Spleen (tissue), 7 donors: Measurements from ENCODE around the gene RET.

Source experiments
- POLR2AphosphoS5 ChIP-seq, 3 donors: sonication (generic); formaldehyde crosslinking; IDR thresholded peaks; one replicate each; pipeline ENCODE4 v1.5.1; 2017; ENCODE audit warnings: antibody characterized with exemption in 3 of 3
- TF ChIP-seq, protein P1 (sequence below), 11 experiments: fragments of 200-600 bp in 7 of 11; fragments of 450-650 bp in 4 of 11; sonication (generic) in 4 of 11; IDR thresholded peaks in 8 of 11; conservative IDR thresholded peaks in 3 of 11; 1 replicate in 7 of 11; 2 replicates in 4 of 11; pipeline versions ENCODE4 v1.4.0 to v1.8.0; 2016 to 2021; ENCODE audit warnings: antibody characterized with exemption in 11 of 11, inconsistent platforms in 4 of 11, mild to moderate bottlenecking in 1 of 11
- donor health status: DM: no; HTN: no; CAD: no; lungs with moderate emphysema.
- donor health status: DM: no; HTN: no; CAD: no.
- donor health status: DM: no; HTN: no; CAD: no.

DNA sequence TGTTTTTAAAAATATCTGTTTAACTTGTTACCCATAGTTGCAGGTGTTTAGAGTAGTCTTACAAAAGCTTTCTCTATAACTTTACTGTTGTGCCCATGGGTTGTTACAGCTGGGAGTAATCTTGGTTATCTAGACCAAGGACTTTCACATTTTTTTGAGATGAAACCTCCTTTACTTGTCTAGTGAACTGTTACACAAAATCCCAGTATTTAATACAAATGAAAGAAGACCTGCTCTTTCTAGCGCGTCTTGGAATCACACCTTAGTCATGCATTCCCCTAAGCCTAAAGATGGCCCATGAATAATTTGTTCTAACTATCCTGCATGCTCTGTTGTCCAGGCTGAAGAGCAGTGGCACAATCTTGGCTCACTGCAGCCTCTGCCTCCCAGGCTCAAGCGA is 99.4 kb downstream of the RET start:
- TF ChIP-seq, protein P1, sequence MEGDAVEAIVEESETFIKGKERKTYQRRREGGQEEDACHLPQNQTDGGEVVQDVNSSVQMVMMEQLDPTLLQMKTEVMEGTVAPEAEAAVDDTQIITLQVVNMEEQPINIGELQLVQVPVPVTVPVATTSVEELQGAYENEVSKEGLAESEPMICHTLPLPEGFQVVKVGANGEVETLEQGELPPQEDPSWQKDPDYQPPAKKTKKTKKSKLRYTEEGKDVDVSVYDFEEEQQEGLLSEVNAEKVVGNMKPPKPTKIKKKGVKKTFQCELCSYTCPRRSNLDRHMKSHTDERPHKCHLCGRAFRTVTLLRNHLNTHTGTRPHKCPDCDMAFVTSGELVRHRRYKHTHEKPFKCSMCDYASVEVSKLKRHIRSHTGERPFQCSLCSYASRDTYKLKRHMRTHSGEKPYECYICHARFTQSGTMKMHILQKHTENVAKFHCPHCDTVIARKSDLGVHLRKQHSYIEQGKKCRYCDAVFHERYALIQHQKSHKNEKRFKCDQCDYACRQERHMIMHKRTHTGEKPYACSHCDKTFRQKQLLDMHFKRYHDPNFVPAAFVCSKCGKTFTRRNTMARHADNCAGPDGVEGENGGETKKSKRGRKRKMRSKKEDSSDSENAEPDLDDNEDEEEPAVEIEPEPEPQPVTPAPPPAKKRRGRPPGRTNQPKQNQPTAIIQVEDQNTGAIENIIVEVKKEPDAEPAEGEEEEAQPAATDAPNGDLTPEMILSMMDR (IDR thresholded peaks at IDR 0.05 in 8 of 11, conservative IDR thresholded peaks at IDR 0.05 in 3 of 11): no peak
- TF ChIP-seq POLR2AphosphoS5 (IDR thresholded peaks at IDR 0.05): no peak
